Esophagus squamous epithelium (tissue), 4 donors: ENCODE measurements around the gene ANXA5.

Experiments
- CTCF ChIP-seq, 6 experiments: fragments of 450-650 bp in 4 of 6; fragments of 200-600 bp in 2 of 6; sonication (generic) in 2 of 6; IDR thresholded peaks; one replicate each; pipeline ENCODE4 v1.5.1; 2016 to 2019; ENCODE audit warnings: antibody characterized with exemption in 6 of 6, mild to moderate bottlenecking in 4 of 6, moderate library complexity in 4 of 6
- POLR2A ChIP-seq, 4 donors: fragments of 450-650 bp; IDR thresholded peaks; one replicate each; pipeline ENCODE4 v1.6.1; 2017; ENCODE audit warnings: antibody characterized with exemption in 4 of 4, mild to moderate bottlenecking in 4 of 4, moderate library complexity in 3 of 4

GRCh38 chr4:121632636-121633035 is 64.1 kb downstream of the ANXA5 start:
- no peak for TF ChIP-seq CTCF (IDR thresholded peaks at IDR 0.05)
- TF ChIP-seq POLR2A (IDR thresholded peaks at IDR 0.05) = no peak
